Stimulated activated CD4-positive, alpha-beta T cell treated with anti-CD3 and anti-CD28 coated beads, Interleukin-12 subunit alpha, Interleukin-12 subunit beta, amount 100 ng/mL, for 4 hours (primary cell): ENCODE results near the gene RBM20.
"Not testable (repeated sequence)": the region's sequence is repeated elsewhere in the genome, so short reads cannot be mapped to it uniquely, and the experiment has no call there.

Source experiments
- DNase-seq: peaks from one replicate; pipeline ENCODE4 v3.0.0-alpha.2; 2020

The RBM20 gene

GRCh38 chr10:110643653-110644597, at the start of gene RBM20:
Gene RBM20, plus strand, starts transcription at chr10:110644336. Its CDS starts 119 bp downstream, at chr10:110644455.
- peak; percentile 12 for DNase-seq

- no peak for DNase-seq
Measured at GRCh38 chr10:110597476-110597875, 46.7 kb upstream of the RBM20 start.

GRCh38 chr10:110600487-110601101, 43.5 kb upstream of the RBM20 start:
- DNase-seq: no peak

GRCh38 chr10:110601581-110601980, 42.6 kb upstream of the RBM20 start:
- no peak for DNase-seq

GRCh38 chr10:110608087-110608486, 36.0 kb upstream of the RBM20 start:
- DNase-seq: no peak

- no peak for DNase-seq
Measured at GRCh38 chr10:110609605-110610004, 34.5 kb upstream of the RBM20 start.

GRCh38 chr10:110610308-110610774, 33.8 kb upstream of the RBM20 start:
- no peak for DNase-seq

- not testable (repeated sequence) for DNase-seq
Measured at GRCh38 chr10:110610781-110611180, 33.4 kb upstream of the RBM20 start.

GRCh38 chr10:110612087-110612486, 32.0 kb upstream of the RBM20 start:
- DNase-seq: no peak

- no peak for DNase-seq
Measured at GRCh38 chr10:110612629-110613028, 31.5 kb upstream of the RBM20 start.

GRCh38 chr10:110613341-110613995, 30.7 kb upstream of the RBM20 start:
- no peak for DNase-seq

- DNase-seq: no peak
Measured at GRCh38 chr10:110613996-110614495, 30.1 kb upstream of the RBM20 start.

GRCh38 chr10:110615057-110615747, 28.9 kb upstream of the RBM20 start:
- DNase-seq: no peak

- DNase-seq: no peak
Measured at GRCh38 chr10:110616493-110617033, 27.6 kb upstream of the RBM20 start.

GRCh38 chr10:110617425-110618229, 26.5 kb upstream of the RBM20 start:
- no peak for DNase-seq

- no peak for DNase-seq
Measured at GRCh38 chr10:110618230-110618610, 25.9 kb upstream of the RBM20 start.

GRCh38 chr10:110619514-110620397, 24.4 kb upstream of the RBM20 start:
- no peak for DNase-seq

GRCh38 chr10:110620398-110620719, 23.8 kb upstream of the RBM20 start:
- DNase-seq: no peak

- not testable (repeated sequence) for DNase-seq
Measured at GRCh38 chr10:110623316-110623715, 20.8 kb upstream of the RBM20 start.

GRCh38 chr10:110625356-110625894, 18.7 kb upstream of the RBM20 start:
- no peak for DNase-seq
